Measurements from ENCODE around the gene IQCE.
A peak's percentile ranks its signal among the peaks of the same experiment; 100 is the strongest.

- no peak for TF ChIP-seq CTCF (IDR thresholded peaks at IDR 0.05 in 2 of 3, conservative IDR thresholded peaks at IDR 0.05 in 1 of 3; ENCODE audit: borderline replicate concordance in 1 of 3, insufficient read depth in 1 of 3, low read depth in 2 of 3, low read length in 2 of 3)
- TF ChIP-seq RAD21 (IDR thresholded peaks at IDR 0.05; ENCODE audit: low read depth): no peak
- TF ChIP-seq SP1 (IDR thresholded peaks at IDR 0.05; ENCODE audit: low read depth): no peak
- TF ChIP-seq EZH2phosphoT487 (IDR thresholded peaks at IDR 0.05; ENCODE audit: borderline replicate concordance): no peak
- no peak for TF ChIP-seq REST (IDR thresholded peaks at IDR 0.05; ENCODE audit: low read depth)
- TF ChIP-seq POLR2A (IDR thresholded peaks at IDR 0.05; ENCODE audit: borderline replicate concordance, extremely low read depth, insufficient read depth, insufficient read length): no peak
- TF ChIP-seq POLR2AphosphoS5 (IDR thresholded peaks at IDR 0.05; ENCODE audit: low read depth, low read length): no peak
- TF ChIP-seq ZFX (IDR thresholded peaks at IDR 0.05): peak; percentile 94
- TF ChIP-seq EZH2 (IDR thresholded peaks at IDR 0.05): no peak
- no peak for TF ChIP-seq FOSL1 (IDR thresholded peaks at IDR 0.05; ENCODE audit: low read depth)
- TF ChIP-seq EGR1 (IDR thresholded peaks at IDR 0.05; ENCODE audit: low read depth): no peak
- TF ChIP-seq YY1 (IDR thresholded peaks at IDR 0.05; ENCODE audit: extremely low read depth, insufficient replicate concordance, low read depth, low read length): no peak
Measured at GRCh38 chr7:2559283-2559950, 638 bp downstream of the IQCE start.
